K562 (cell line): ENCODE data around the gene RBFA. TPM values are rescaled to one million over a fixed set of nuclear protein-coding genes. Genes with fewer than 3 reads are reported as not detected.

ENCODE experiments used
- CAMTA2 ChIP-seq: fragments of 250-450 bp; sonication (Bioruptor Pico); conservative IDR thresholded peaks from 2 replicates; pipeline ENCODE4 v1.5.1; 2022
- HMG20A ChIP-seq: fragments of 450-650 bp; formaldehyde crosslinking; conservative IDR thresholded peaks from 2 replicates; pipeline ENCODE4 v1.4.0; 2020; ENCODE audit warnings: mild to moderate bottlenecking, mixed read lengths
- KDM2B ChIP-seq: fragments of 250-450 bp; sonication (Bioruptor Pico); IDR thresholded peaks from 2 replicates; pipeline ENCODE4 v1.8.0; 2021; ENCODE audit warnings: mild to moderate bottlenecking, moderate library complexity
- KDM5B ChIP-seq: fragments of 200-600 bp; sonication (generic); IDR thresholded peaks from 2 replicates; pipeline ENCODE4 v1.6.1; 2012; ENCODE audit warnings: low read depth, mild to moderate bottlenecking, moderate library complexity, low read length, control low read depth, inconsistent platforms; ENCODE audit not compliant: insufficient replicate concordance
- MBD2 ChIP-seq: sonication (generic); IDR thresholded peaks from 2 replicates; pipeline ENCODE4 v1.6.1; 2016; ENCODE audit warnings: low read depth, borderline replicate concordance
- MLLT1 ChIP-seq, 2 experiments: fragments of 450-650 bp; IDR thresholded peaks; 2 replicates each; pipeline ENCODE4 v1.6.1; 2016
- MNT ChIP-seq, 2 experiments: fragments of 450-650 bp; conservative IDR thresholded peaks; 2 replicates each; pipeline ENCODE4 v1.6.1; 2017; ENCODE audit warnings: mild to moderate bottlenecking in 2 of 2, moderate library complexity in 2 of 2
- NCOA2 ChIP-seq, 2 experiments: fragments of 450-650 bp; IDR thresholded peaks; 2 replicates each; pipeline ENCODE4 v1.6.1; 2018; ENCODE audit warnings: mild to moderate bottlenecking in 2 of 2, moderate library complexity in 1 of 2; ENCODE audit not compliant: partially characterized antibody in 2 of 2
- POLR2A ChIP-seq: fragments of 450-650 bp; conservative IDR thresholded peaks from 2 replicates; pipeline ENCODE4 v1.6.1; 2016
- TAL1 ChIP-seq: fragments of 450-650 bp; IDR thresholded peaks from 2 replicates; pipeline ENCODE4 v1.6.1; 2016; ENCODE audit warnings: mild to moderate bottlenecking
- ZNF232 ChIP-seq: sonication (generic); formaldehyde crosslinking; IDR thresholded peaks from 2 replicates; pipeline ENCODE4 v1.8.0; 2022; ENCODE audit warnings: mild to moderate bottlenecking, missing genetic modification reagents
- ZNF436 ChIP-seq: fragments of 250-450, 450-650 bp; sonication (Bioruptor Pico); formaldehyde crosslinking; IDR thresholded peaks from 2 replicates; pipeline ENCODE4 v1.7.0; 2020; ENCODE audit warnings: mild to moderate bottlenecking
- ZNF561 ChIP-seq: fragments of 450-650 bp; formaldehyde crosslinking; conservative IDR thresholded peaks from 2 replicates; pipeline ENCODE4 v1.4.0; 2020; ENCODE audit warnings: mild to moderate bottlenecking, moderate library complexity
- ZNF589 ChIP-seq: fragments of 200-800 bp; sonication (Bioruptor generic); IDR thresholded peaks from 2 replicates; pipeline ENCODE4 v1.6.1; 2016; ENCODE audit warnings: low read depth, missing genetic modification characterization, missing compliant biosample characterization
- polyA plus RNA-seq, 8 experiments: library from polyadenylated mRNA; depleted of rRNA in 4 of 8; stranded (reverse) in 5 of 8; unstranded in 3 of 8; fragments of >200 nt; fragmentation: Nextera tagmentation in 2 of 8; fragmentation: Illumina TruSeq in 1 of 8; extraction: Ambion mirVana in 2 of 8; extraction: Trizol in 1 of 8; gene quantifications; 2 replicates each; pipeline versions ENCODE4 v1.2.1 to v1.2.3, GENCODE V29; 2011 to 2014; ENCODE audit warnings: inconsistent platforms in 1 of 8, missing spikeins in 1 of 8
- total RNA-seq, 7 experiments: library from RNA; depleted of rRNA in 6 of 7; stranded (reverse); fragments of >200 nt in 6 of 7; fragmentation: Illumina TruSeq in 2 of 7; extraction: Trizol in 2 of 7; gene quantifications; 2 replicates each; pipeline versions ENCODE4 v1.2.1 to v1.2.3, GENCODE V29; 2011 to 2021; ENCODE audit warnings: low replicate concordance in 1 of 7
- TF ChIP-seq, protein P1 (sequence below): fragments of 200-800 bp; sonication (Bioruptor generic); IDR thresholded peaks from 2 replicates; pipeline ENCODE4 v1.6.1; 2016; ENCODE audit warnings: missing genetic modification characterization, missing compliant biosample characterization
- TF ChIP-seq, protein P2 (sequence below): sonication (generic); IDR thresholded peaks from 2 replicates; pipeline ENCODE4 v1.6.1; 2016
- TF ChIP-seq, protein P3 (sequence below): fragments of 450-650 bp; IDR thresholded peaks from 2 replicates; pipeline ENCODE4 v1.6.1; 2017; ENCODE audit warnings: mild to moderate bottlenecking, moderate library complexity

RBFA gene
- total and polyA plus RNA-seq, 9 of the 15 experiments (the other 6 are each of a cell fraction or from before 2014, with no cell fraction given), result 3.4 to 41.9 (median 25.8) TPM

GRCh38 chr18:79988451-79989194, 45.6 kb upstream of the RBFA start, which contains the start of gene TXNL4A (continued):
- no peak for TF ChIP-seq MBD2
- peak in 1 of 2 experiments; percentile 72 for TF ChIP-seq MNT (conservative IDR thresholded peaks at IDR 0.05)
- peak; percentile 79 for TF ChIP-seq KDM5B
- TF ChIP-seq, protein P1, sequence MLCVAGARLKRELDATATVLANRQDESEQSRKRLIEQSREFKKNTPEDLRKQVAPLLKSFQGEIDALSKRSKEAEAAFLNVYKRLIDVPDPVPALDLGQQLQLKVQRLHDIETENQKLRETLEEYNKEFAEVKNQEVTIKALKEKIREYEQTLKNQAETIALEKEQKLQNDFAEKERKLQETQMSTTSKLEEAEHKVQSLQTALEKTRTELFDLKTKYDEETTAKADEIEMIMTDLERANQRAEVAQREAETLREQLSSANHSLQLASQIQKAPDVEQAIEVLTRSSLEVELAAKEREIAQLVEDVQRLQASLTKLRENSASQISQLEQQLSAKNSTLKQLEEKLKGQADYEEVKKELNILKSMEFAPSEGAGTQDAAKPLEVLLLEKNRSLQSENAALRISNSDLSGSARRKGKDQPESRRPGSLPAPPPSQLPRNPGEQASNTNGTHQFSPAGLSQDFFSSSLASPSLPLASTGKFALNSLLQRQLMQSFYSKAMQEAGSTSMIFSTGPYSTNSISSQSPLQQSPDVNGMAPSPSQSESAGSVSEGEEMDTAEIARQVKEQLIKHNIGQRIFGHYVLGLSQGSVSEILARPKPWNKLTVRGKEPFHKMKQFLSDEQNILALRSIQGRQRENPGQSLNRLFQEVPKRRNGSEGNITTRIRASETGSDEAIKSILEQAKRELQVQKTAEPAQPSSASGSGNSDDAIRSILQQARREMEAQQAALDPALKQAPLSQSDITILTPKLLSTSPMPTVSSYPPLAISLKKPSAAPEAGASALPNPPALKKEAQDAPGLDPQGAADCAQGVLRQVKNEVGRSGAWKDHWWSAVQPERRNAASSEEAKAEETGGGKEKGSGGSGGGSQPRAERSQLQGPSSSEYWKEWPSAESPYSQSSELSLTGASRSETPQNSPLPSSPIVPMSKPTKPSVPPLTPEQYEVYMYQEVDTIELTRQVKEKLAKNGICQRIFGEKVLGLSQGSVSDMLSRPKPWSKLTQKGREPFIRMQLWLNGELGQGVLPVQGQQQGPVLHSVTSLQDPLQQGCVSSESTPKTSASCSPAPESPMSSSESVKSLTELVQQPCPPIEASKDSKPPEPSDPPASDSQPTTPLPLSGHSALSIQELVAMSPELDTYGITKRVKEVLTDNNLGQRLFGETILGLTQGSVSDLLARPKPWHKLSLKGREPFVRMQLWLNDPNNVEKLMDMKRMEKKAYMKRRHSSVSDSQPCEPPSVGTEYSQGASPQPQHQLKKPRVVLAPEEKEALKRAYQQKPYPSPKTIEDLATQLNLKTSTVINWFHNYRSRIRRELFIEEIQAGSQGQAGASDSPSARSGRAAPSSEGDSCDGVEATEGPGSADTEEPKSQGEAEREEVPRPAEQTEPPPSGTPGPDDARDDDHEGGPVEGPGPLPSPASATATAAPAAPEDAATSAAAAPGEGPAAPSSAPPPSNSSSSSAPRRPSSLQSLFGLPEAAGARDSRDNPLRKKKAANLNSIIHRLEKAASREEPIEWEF (CRISPR knock-in tag), result no peak
- no peak for TF ChIP-seq ZNF561
- TF ChIP-seq ZNF589 (CRISPR knock-in tag), result no peak
- TF ChIP-seq CAMTA2 (CRISPR knock-in tag), result no peak
- TF ChIP-seq, protein P2, sequence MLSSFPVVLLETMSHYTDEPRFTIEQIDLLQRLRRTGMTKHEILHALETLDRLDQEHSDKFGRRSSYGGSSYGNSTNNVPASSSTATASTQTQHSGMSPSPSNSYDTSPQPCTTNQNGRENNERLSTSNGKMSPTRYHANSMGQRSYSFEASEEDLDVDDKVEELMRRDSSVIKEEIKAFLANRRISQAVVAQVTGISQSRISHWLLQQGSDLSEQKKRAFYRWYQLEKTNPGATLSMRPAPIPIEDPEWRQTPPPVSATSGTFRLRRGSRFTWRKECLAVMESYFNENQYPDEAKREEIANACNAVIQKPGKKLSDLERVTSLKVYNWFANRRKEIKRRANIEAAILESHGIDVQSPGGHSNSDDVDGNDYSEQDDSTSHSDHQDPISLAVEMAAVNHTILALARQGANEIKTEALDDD, result no peak
- TF ChIP-seq KDM2B (CRISPR knock-in tag), result no peak
- TF ChIP-seq POLR2A, result peak; percentile 84
- no peak for TF ChIP-seq NCOA2 (IDR thresholded peaks at IDR 0.05; ENCODE audit: partially characterized antibody in 2 of 2)
- no peak for TF ChIP-seq ZNF232 (CRISPR knock-in tag)
- no peak for TF ChIP-seq ZNF436
- TF ChIP-seq MLLT1 (IDR thresholded peaks at IDR 0.05), result no peak
- TF ChIP-seq TAL1, result no peak
- TF ChIP-seq, protein P3, sequence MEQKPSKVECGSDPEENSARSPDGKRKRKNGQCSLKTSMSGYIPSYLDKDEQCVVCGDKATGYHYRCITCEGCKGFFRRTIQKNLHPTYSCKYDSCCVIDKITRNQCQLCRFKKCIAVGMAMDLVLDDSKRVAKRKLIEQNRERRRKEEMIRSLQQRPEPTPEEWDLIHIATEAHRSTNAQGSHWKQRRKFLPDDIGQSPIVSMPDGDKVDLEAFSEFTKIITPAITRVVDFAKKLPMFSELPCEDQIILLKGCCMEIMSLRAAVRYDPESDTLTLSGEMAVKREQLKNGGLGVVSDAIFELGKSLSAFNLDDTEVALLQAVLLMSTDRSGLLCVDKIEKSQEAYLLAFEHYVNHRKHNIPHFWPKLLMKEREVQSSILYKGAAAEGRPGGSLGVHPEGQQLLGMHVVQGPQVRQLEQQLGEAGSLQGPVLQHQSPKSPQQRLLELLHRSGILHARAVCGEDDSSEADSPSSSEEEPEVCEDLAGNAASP, result no peak
- TF ChIP-seq HMG20A (CRISPR knock-in tag), result no peak
